ENCODE results near the gene AKAP13.

DNA sequence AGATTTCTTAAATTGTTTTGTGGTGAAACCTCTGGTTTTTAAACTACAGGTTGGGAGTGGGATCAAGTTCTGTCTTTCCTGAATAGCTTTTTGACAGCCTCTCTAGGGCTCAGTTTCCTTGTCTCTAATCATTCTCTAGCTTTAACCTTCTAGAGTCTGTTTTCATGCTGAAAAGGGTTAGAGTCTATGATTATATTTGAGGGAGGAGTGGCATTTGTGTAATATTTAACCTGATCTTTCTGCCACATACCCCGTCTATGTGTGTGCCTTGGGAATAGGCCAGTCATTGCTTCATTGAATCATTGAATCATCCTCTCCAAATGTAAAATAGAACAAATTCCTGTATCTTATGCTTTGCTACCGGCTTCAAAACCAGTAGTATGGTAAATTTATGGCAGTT is 209.4 kb downstream of the AKAP13 start:
- TF ChIP-seq, protein P1, sequence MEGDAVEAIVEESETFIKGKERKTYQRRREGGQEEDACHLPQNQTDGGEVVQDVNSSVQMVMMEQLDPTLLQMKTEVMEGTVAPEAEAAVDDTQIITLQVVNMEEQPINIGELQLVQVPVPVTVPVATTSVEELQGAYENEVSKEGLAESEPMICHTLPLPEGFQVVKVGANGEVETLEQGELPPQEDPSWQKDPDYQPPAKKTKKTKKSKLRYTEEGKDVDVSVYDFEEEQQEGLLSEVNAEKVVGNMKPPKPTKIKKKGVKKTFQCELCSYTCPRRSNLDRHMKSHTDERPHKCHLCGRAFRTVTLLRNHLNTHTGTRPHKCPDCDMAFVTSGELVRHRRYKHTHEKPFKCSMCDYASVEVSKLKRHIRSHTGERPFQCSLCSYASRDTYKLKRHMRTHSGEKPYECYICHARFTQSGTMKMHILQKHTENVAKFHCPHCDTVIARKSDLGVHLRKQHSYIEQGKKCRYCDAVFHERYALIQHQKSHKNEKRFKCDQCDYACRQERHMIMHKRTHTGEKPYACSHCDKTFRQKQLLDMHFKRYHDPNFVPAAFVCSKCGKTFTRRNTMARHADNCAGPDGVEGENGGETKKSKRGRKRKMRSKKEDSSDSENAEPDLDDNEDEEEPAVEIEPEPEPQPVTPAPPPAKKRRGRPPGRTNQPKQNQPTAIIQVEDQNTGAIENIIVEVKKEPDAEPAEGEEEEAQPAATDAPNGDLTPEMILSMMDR (IDR thresholded peaks at IDR 0.05) = no peak
- no peak for TF ChIP-seq POLR2A (IDR thresholded peaks at IDR 0.05)

All from breast epithelium (tissue), 3 donors.